ENCODE data around the gene PANK3. TPM values are rescaled to one million over a fixed set of nuclear protein-coding genes. Genes with fewer than 3 reads are reported as not detected.

The PANK3 gene
- total and polyA plus RNA-seq, 4 donors, result 8.0 to 57.1 (median 27.9) TPM

Small RNA genes lying within 50 kb of the gene (microRNA-seq; reads per million reads assigned to microRNA genes)
- 0 reads per million in 2 donors for gene MIR103A1
- gene MIR103B1, result 0 reads per million in 2 donors

Other genes starting within 250 kb of the PANK3 start
- 10 to 100 TPM; 63.2 to 66.2 TPM for gene RARS1, start 92.9 kb downstream of the PANK3 start, total RNA-seq
- 10 to 100 TPM; 42.6 to 44.9 TPM for gene RARS1, start 92.9 kb downstream of the PANK3 start, polyA plus RNA-seq
- under 1 TPM in 1 of 2 donors, not detected in 1; 0.57 TPM for gene FBLL1, start 50.1 kb downstream of the PANK3 start, total RNA-seq
- gene FBLL1, start 50.1 kb downstream of the PANK3 start, polyA plus RNA-seq, result under 1 TPM in 1 of 2 donors, not detected in 1; 0.25 TPM

Measured in aorta (tissue), 4 donors.